ENCODE measurements around the gene SPACDR.
A peak's percentile ranks its signal among the peaks of the same experiment; 100 is the strongest.

SPACDR gene

DNA sequence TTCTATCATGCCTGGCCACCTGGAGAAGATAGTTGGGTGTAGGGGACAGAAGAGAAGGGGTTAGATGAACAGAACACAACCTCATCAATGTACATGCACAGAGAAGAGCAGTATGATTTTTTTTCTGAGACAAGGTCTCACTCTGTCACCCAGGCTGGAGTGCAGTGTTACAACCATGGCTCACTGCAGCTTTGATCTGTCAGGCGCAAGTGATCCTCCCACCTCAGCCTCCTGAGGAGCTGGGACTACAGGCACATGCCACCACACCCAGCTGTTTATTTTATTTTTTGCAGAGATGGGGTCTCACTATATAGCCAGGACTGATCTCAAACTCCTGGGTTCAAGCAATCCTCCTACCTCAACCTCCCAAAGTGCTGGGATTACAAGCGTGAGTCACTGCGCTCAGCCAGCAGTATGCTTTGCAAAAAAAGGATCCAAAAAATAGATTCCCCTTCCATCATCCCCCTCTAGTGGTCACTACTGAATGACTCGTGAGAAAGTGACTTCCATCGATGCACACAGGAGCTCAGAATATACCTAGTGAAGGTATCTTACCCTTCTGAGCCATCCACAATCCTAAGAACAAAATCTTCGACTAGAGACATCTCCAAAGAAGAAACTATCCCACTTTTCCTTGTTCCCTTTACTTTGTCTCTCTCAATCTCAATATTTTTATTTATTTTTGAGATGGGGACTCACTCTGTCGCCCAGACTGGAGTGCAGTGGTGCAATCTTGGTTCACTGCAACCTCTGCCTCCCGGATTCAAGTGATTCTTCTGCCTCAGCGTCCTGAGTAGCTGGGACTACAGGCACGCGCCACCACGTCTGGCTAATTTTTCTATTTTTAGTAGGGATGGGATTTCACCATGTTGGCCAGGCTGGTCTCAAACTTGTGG, 56.5 kb downstream of the SPACDR start:
- peak; percentile 18 for DNase-seq

- DNase-seq: no peak
Measured at GRCh38 chr7:100406767-100407166, 57.3 kb downstream of the SPACDR start.
